HG03571 (cell line): Measurements from ENCODE around the gene NEDD4L.

Experiments
- ATAC-seq: cut with Tn5 transposase; IDR thresholded peaks from one replicate; pipeline ENCODE4 v1.9.1; 2021; ENCODE audit not compliant: unreplicated experiment

The NEDD4L gene

DNA sequence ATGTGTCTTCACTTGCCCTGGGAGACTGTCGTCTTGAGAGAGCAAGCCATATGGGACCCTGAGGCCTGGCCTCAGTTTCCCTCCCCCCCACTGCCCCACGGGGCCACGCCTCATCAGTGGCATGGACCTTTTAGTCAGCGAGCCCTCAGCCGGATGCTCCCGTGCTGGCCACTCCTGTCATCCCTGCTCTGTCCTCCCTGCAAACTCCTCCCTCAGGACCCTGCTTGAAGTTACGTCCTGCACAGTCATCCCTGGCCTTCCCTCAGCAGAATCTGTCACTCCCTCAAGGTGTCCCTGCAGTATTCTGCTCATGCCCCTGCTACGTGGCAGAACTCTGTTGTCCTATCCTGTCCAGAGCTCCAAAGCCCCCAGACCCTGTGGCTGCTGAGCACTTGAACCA lies 265.1 kb downstream of the NEDD4L start:
- ATAC-seq, result no peak

- ATAC-seq, result no peak
These were observed 265.7 kb downstream of the NEDD4L start for GRCh38 chr18:58309610-58310239.

DNA sequence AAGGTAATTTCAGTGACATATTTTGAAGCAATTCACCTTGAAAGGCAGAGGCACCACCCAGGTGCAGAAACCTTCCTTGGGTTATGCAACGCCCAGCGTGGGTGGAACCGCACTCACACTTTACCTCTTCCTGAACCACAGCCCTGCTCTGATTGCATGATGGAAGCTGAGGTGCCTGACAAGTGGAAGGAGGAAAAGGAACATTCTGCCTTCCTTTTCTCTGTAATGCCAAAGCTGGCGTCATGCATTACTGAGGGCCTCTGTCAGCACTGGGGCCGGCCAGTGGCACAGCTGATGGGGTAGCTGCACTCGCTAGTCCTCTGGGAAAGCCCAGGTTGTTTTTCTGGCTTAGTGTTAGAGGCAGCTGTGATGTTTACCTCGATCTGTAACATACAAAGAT lies 266.5 kb downstream of the NEDD4L start:
- no peak for ATAC-seq

GRCh38 chr18:58311390-58311789 lies 267.4 kb downstream of the NEDD4L start:
- no peak for ATAC-seq

- ATAC-seq, result no peak
These were observed 269.5 kb downstream of the NEDD4L start for GRCh38 chr18:58313491-58314032.

- ATAC-seq, result no peak
These were observed 270.3 kb downstream of the NEDD4L start for GRCh38 chr18:58314284-58314683.

DNA sequence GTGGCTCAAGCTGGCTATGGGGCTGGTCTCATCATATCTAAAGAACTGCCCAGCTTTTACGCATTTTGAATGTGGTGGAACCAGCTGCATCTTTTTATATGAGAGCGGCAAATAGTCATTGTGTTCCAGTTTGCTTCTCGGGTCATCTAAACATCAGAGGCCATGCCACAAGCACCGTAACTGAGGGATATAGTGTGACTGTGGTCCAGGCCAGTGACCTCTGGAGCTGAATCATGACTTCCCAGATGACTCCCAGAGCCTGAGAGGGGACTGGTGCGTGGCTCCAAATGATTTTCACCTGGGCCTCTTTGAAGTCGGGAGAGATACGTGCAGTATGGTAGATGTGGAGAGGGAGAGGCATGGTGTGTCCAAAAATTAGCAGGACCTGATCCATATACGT lies 271.0 kb downstream of the NEDD4L start:
- no peak for ATAC-seq

- ATAC-seq, result no peak
These were observed 271.8 kb downstream of the NEDD4L start for GRCh38 chr18:58315739-58316215.

GRCh38 chr18:58316396-58317342 lies 272.6 kb downstream of the NEDD4L start:
- ATAC-seq, result no peak

DNA sequence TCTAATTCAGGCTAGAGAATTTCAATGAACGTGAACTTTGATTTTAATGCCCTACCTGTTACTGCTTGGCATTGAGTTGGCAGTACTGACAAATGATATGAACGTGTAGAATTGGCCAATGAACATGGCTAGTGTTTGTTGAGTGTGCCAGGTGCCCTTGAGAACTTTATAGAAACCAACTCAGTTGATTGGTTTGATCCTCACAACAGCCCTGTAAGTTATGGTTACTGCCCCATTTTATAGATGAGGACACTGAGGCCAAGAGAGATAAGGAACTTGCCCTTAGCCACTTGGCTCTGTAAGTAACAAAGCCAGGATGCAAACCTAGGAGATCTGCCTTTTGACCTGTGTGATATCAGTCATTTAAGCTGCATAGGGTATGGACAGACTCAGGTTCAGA lies 275.7 kb downstream of the NEDD4L start:
- no peak for ATAC-seq

DNA sequence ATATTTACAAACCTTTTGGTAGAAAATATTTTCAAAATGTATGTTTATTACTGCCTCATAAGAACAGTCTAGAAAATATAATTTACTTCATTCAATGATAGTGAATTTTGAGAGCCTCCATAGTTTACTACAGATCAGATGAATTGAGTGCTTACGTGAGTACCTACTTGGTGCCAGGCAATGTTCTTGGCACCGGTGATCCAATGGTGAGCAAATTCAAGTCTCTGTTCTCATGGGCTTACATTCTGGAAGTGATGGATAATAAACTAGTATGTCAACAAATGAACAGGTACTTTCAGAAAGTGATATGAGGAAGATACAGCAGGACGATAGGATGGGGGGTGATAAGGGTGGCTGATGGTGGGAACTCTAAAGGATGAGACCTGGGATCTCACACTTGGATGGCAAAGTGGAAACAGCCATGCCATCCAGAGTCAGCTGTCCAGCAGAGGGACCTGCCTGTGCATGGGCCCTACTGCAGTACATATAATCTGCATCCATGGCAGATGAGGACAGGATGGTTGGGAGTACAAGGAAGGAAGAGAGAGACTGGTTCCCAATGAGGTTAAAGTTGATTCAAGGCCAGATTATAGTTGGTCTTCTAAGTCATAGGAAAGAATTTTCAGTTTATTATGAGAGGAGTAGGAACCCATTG lies 277.0 kb downstream of the NEDD4L start:
- ATAC-seq, result no peak

- peak; percentile 66 for ATAC-seq
These were observed 278.0 kb downstream of the NEDD4L start for GRCh38 chr18:58321986-58322385.

GRCh38 chr18:58322464-58322863 lies 278.4 kb downstream of the NEDD4L start:
- no peak for ATAC-seq

- no peak for ATAC-seq
These were observed 280.1 kb downstream of the NEDD4L start for GRCh38 chr18:58323866-58324762.

DNA sequence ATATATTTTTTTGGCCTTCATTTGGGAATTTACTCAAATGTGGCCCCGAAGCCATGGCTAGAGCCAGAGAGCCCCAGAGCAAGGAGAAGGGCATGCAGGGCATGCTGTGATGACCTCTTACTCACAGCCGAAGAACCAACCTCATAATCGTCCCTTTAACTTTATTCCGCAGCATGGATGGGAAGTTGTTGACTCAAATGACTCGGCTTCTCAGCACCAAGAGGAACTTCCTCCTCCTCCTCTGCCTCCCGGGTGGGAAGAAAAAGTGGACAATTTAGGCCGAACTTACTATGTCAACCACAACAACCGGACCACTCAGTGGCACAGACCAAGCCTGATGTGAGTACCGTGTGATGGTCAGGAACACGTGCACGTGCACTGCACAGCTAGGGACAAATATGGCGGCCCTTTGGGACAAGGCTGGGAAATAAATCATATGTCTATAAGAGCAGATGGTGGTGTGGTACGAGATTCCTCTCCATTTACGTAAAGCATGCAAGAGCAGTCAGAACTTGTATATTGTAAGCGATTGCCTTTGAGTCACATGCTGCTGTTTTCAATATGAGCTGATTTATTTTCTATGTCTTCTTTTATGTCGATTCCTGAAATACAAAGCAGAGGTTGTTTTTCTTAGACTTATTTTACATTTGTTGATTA lies 280.9 kb downstream of the NEDD4L start:
- ATAC-seq, result no peak

- ATAC-seq, result no peak
These were observed 281.5 kb downstream of the NEDD4L start for GRCh38 chr18:58325494-58325893.

GRCh38 chr18:58334061-58334460 lies 290.0 kb downstream of the NEDD4L start:
- no peak for ATAC-seq

GRCh38 chr18:58335223-58335622 lies 291.2 kb downstream of the NEDD4L start:
- no peak for ATAC-seq

- no peak for ATAC-seq
These were observed 291.8 kb downstream of the NEDD4L start for GRCh38 chr18:58335821-58336220.

DNA sequence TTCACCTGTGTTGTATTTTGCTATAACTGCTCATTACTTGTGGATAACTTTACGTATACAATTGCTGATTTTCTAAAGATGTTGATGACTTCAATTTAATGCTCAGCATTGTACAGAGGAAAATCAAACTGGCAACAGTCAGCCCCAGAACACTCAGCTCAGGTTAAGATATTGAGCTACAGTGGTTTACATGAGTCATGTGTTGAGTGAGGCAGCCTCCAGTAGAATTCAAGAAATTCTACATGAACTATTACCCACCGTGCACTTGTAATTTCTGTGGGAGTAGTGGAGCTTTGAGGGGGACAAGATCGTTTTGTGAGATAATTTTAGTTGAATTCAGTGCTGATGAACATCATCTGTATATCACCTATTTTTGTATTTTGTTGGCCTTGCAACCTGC lies 292.6 kb downstream of the NEDD4L start:
- ATAC-seq, result no peak
